ENCODE measurements around the gene NUP107.
"Not testable (repeated sequence)": the region's sequence is repeated elsewhere in the genome, so short reads cannot be mapped to it uniquely, and the experiment has no call there.

Gene NUP107

GRCh38 chr12:68671179-68671578 lies 15.6 kb upstream of the NUP107 start:
- Histone ChIP-seq H3K9ac (ENCODE audit: low read length) (no peak overlapping the region), H3K27me3 (ENCODE audit: control insufficient read depth, insufficient read depth, low read length) (no peaks in the 10 kb centered on the region), H3K4me1 (ENCODE audit: control insufficient read depth, insufficient read depth, low read length) (no peaks in the 10 kb centered on the region), H3K4me3 (ENCODE audit: low read length) (no peak overlapping the region), H3K36me3 (ENCODE audit: control insufficient read depth, insufficient read depth, low read length) (no peaks in the 10 kb centered on the region), H3K27ac (ENCODE audit: low read depth, low read length) (no peak overlapping the region)

GRCh38 chr12:68673788-68674187 lies 13.0 kb upstream of the NUP107 start:
- Histone ChIP-seq H3K4me3 (ENCODE audit: low read length) (no peak overlapping the region), H3K4me1 (ENCODE audit: control insufficient read depth, insufficient read depth, low read length) (no peaks in the 10 kb centered on the region), H3K9ac (ENCODE audit: low read length) (no peak overlapping the region), H3K27ac (ENCODE audit: low read depth, low read length) (no peak overlapping the region), H3K27me3 (ENCODE audit: control insufficient read depth, insufficient read depth, low read length) (no peaks in the 10 kb centered on the region), H3K36me3 (ENCODE audit: control insufficient read depth, insufficient read depth, low read length) (no peaks in the 10 kb centered on the region)

- Histone ChIP-seq H3K4me3 (ENCODE audit: low read length) (no peak overlapping the region), H3K9ac (ENCODE audit: low read length) (no peak overlapping the region), H3K27me3 (ENCODE audit: control insufficient read depth, insufficient read depth, low read length) (no peaks in the 10 kb centered on the region), H3K27ac (ENCODE audit: low read depth, low read length) (no peak overlapping the region), H3K36me3 (ENCODE audit: control insufficient read depth, insufficient read depth, low read length) (no peaks in the 10 kb centered on the region), H3K4me1 (ENCODE audit: control insufficient read depth, insufficient read depth, low read length) (no peaks in the 10 kb centered on the region)
Measured at GRCh38 chr12:68674376-68674775, 12.4 kb upstream of the NUP107 start.

- no peak overlapping the region for H3K27ac ChIP-seq (ENCODE audit: low read depth, low read length)
- H3K27me3 ChIP-seq (ENCODE audit: control insufficient read depth, insufficient read depth, low read length) = no peaks in the 10 kb centered on the region
- H3K4me3 ChIP-seq (ENCODE audit: low read length) = no peak overlapping the region
- no peaks in the 10 kb centered on the region for H3K4me1 ChIP-seq (ENCODE audit: control insufficient read depth, insufficient read depth, low read length)
- H3K9ac ChIP-seq (ENCODE audit: low read length) = no peak overlapping the region
- H3K36me3 ChIP-seq (ENCODE audit: control insufficient read depth, insufficient read depth, low read length) = no peaks in the 10 kb centered on the region
Measured at GRCh38 chr12:68675101-68675842, 11.5 kb upstream of the NUP107 start.

GRCh38 chr12:68676854-68677253 lies 9.9 kb upstream of the NUP107 start:
- H3K4me3 ChIP-seq (ENCODE audit: low read length); H3K9ac ChIP-seq (ENCODE audit: low read length); H3K27ac ChIP-seq (ENCODE audit: low read depth, low read length); H3K27me3 ChIP-seq (ENCODE audit: control insufficient read depth, insufficient read depth, low read length); H3K36me3 ChIP-seq (ENCODE audit: control insufficient read depth, insufficient read depth, low read length); H3K4me1 ChIP-seq (ENCODE audit: control insufficient read depth, insufficient read depth, low read length): not testable (repeated sequence)

GRCh38 chr12:68686262-68686594 lies 550 bp upstream of the NUP107 start:
- peak overlapping the region; percentile 85 for H3K27ac ChIP-seq (ENCODE audit: low read depth, low read length)
- peak overlapping the region; percentile 99 for H3K4me3 ChIP-seq (ENCODE audit: low read length)
- peaks cover 6% of the 10 kb centered on the region for H3K4me1 ChIP-seq (ENCODE audit: control insufficient read depth, insufficient read depth, low read length)
- H3K9ac ChIP-seq (ENCODE audit: low read length) = peak overlapping the region; percentile 58
- H3K27me3 ChIP-seq (ENCODE audit: control insufficient read depth, insufficient read depth, low read length) = no peaks in the 10 kb centered on the region
- H3K36me3 ChIP-seq (ENCODE audit: control insufficient read depth, insufficient read depth, low read length) = peaks cover 4% of the 10 kb centered on the region

- Histone ChIP-seq H3K4me3 (ENCODE audit: low read length) (no peak overlapping the region), H3K27ac (ENCODE audit: low read depth, low read length) (no peak overlapping the region), H3K4me1 (ENCODE audit: control insufficient read depth, insufficient read depth, low read length) (no peaks in the 10 kb centered on the region), H3K36me3 (ENCODE audit: control insufficient read depth, insufficient read depth, low read length) (peaks cover 15% of the 10 kb centered on the region), H3K27me3 (ENCODE audit: control insufficient read depth, insufficient read depth, low read length) (no peaks in the 10 kb centered on the region), H3K9ac (ENCODE audit: low read length) (no peak overlapping the region)
Measured at GRCh38 chr12:68695454-68695853, 8.7 kb downstream of the NUP107 start.

GRCh38 chr12:68699486-68699885 lies 12.7 kb downstream of the NUP107 start:
- Histone ChIP-seq H3K27me3 (ENCODE audit: control insufficient read depth, insufficient read depth, low read length) (no peaks in the 10 kb centered on the region), H3K4me1 (ENCODE audit: control insufficient read depth, insufficient read depth, low read length) (no peaks in the 10 kb centered on the region), H3K27ac (ENCODE audit: low read depth, low read length) (no peak overlapping the region), H3K4me3 (ENCODE audit: low read length) (no peak overlapping the region), H3K9ac (ENCODE audit: low read length) (no peak overlapping the region), H3K36me3 (ENCODE audit: control insufficient read depth, insufficient read depth, low read length) (peaks cover 11% of the 10 kb centered on the region)

- no peak overlapping the region for H3K4me3 ChIP-seq (ENCODE audit: low read length)
- peaks cover 4% of the 10 kb centered on the region for H3K36me3 ChIP-seq (ENCODE audit: control insufficient read depth, insufficient read depth, low read length)
- H3K9ac ChIP-seq (ENCODE audit: low read length) = no peak overlapping the region
- H3K27ac ChIP-seq (ENCODE audit: low read depth, low read length) = no peak overlapping the region
- H3K4me1 ChIP-seq (ENCODE audit: control insufficient read depth, insufficient read depth, low read length) = no peaks in the 10 kb centered on the region
- no peaks in the 10 kb centered on the region for H3K27me3 ChIP-seq (ENCODE audit: control insufficient read depth, insufficient read depth, low read length)
Measured at GRCh38 chr12:68727776-68728175, 41.0 kb downstream of the NUP107 start.

- peaks cover 11% of the 10 kb centered on the region for H3K36me3 ChIP-seq (ENCODE audit: control insufficient read depth, insufficient read depth, low read length)
Measured at GRCh38 chr12:68733661-68734071, 46.9 kb downstream of the NUP107 start.

GRCh38 chr12:68739891-68740290 lies 53.1 kb downstream of the NUP107 start:
- peaks cover 10% of the 10 kb centered on the region for H3K36me3 ChIP-seq (ENCODE audit: control insufficient read depth, insufficient read depth, low read length)
- H3K9ac ChIP-seq (ENCODE audit: low read length) = no peak overlapping the region
- H3K27me3 ChIP-seq (ENCODE audit: control insufficient read depth, insufficient read depth, low read length) = no peaks in the 10 kb centered on the region
- H3K4me3 ChIP-seq (ENCODE audit: low read length) = no peak overlapping the region
- no peaks in the 10 kb centered on the region for H3K4me1 ChIP-seq (ENCODE audit: control insufficient read depth, insufficient read depth, low read length)
- no peak overlapping the region for H3K27ac ChIP-seq (ENCODE audit: low read depth, low read length)

More at GRCh38 chr12:68733661-68734071, 46.9 kb downstream of the NUP107 start:
- Histone ChIP-seq H3K9ac (ENCODE audit: low read length) (no peak overlapping the region), H3K27me3 (ENCODE audit: control insufficient read depth, insufficient read depth, low read length) (no peaks in the 10 kb centered on the region), H3K4me3 (ENCODE audit: low read length) (no peak overlapping the region), H3K4me1 (ENCODE audit: control insufficient read depth, insufficient read depth, low read length) (no peaks in the 10 kb centered on the region), H3K27ac (ENCODE audit: low read depth, low read length) (no peak overlapping the region)

GRCh38 chr12:68743356-68743755 lies 56.6 kb downstream of the NUP107 start:
- H3K4me3 ChIP-seq (ENCODE audit: low read length) = no peak overlapping the region
- H3K27me3 ChIP-seq (ENCODE audit: control insufficient read depth, insufficient read depth, low read length) = no peaks in the 10 kb centered on the region
- H3K4me1 ChIP-seq (ENCODE audit: control insufficient read depth, insufficient read depth, low read length) = peaks cover 4% of the 10 kb centered on the region
- H3K27ac ChIP-seq (ENCODE audit: low read depth, low read length) = no peak overlapping the region
- H3K36me3 ChIP-seq (ENCODE audit: control insufficient read depth, insufficient read depth, low read length) = peaks cover 5% of the 10 kb centered on the region
- H3K9ac ChIP-seq (ENCODE audit: low read length) = no peak overlapping the region

GRCh38 chr12:68745376-68745903 lies 58.7 kb downstream of the NUP107 start:
- peaks cover 3% of the 10 kb centered on the region for H3K36me3 ChIP-seq (ENCODE audit: control insufficient read depth, insufficient read depth, low read length)
- peak overlapping the region; percentile 82 for H3K27ac ChIP-seq (ENCODE audit: low read depth, low read length)
- H3K4me3 ChIP-seq (ENCODE audit: low read length) = peak overlapping the region; percentile 86
- peak overlapping the region; percentile 51 for H3K9ac ChIP-seq (ENCODE audit: low read length)
- H3K4me1 ChIP-seq (ENCODE audit: control insufficient read depth, insufficient read depth, low read length) = peaks cover 4% of the 10 kb centered on the region
- H3K27me3 ChIP-seq (ENCODE audit: control insufficient read depth, insufficient read depth, low read length) = no peaks in the 10 kb centered on the region

Data from rectal smooth muscle tissue (tissue), 1 donor.